ENCODE data around the gene KRTAP9-1.
A peak's percentile ranks its signal among the peaks of the same experiment; 100 is the strongest.
"Not testable (repeated sequence)": the region's sequence is repeated elsewhere in the genome, so short reads cannot be mapped to it uniquely, and the experiment has no call there.

KRTAP9-1 gene

DNA sequence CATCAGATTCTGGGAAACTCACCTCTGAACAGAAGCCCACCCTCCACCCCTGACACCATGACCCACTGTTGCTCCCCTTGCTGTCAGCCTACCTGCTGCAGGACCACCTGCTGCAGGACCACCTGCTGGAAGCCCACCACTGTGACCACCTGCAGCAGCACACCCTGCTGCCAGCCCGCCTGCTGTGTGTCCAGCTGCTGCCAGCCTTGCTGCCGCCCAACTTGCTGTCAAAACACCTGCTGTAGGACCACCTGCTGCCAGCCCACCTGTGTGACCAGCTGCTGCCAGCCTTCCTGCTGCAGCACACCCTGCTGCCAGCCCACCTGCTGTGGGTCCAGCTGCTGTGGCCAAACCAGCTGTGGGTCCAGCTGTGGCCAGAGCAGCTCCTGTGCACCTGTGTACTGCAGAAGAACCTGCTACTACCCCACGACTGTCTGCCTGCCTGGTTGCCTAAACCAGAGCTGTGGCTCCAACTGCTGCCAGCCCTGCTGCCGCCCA lies 37.0 kb downstream of the KRTAP9-1 start, which contains the start of gene KRTAP9-2:
Gene KRTAP9-2, plus strand, starts transcription at position 51 of the 498 bp plus-strand sequence. Its CDS starts 7 bp downstream, at position 58.
- H2AFZ ChIP-seq (ENCODE audit: low read depth, low read length); H2BK120ac ChIP-seq (ENCODE audit: low read depth, low read length); H3K4ac ChIP-seq (ENCODE audit: low read depth in 1 of 2, low read length in 2 of 2); H3K18ac ChIP-seq (ENCODE audit: low read depth in 1 of 2, low read length in 2 of 2); H2BK12ac ChIP-seq (ENCODE audit: low read length in 2 of 2); H2BK15ac ChIP-seq (ENCODE audit: low read depth, poor library complexity, severe bottlenecking); H3K36me3 ChIP-seq (ENCODE audit: control insufficient read depth in 1 of 2, insufficient read depth in 2 of 2, low read depth in 1 of 2, low read length in 2 of 2); H3K14ac ChIP-seq (ENCODE audit: low read length in 2 of 2); H3K27ac ChIP-seq (ENCODE audit: low read length, poor library complexity, severe bottlenecking); H3K4me2 ChIP-seq (ENCODE audit: low read length, poor library complexity, severe bottlenecking); H4K91ac ChIP-seq (ENCODE audit: low read length); H2AK5ac ChIP-seq (ENCODE audit: low read length, severe bottlenecking); H3K4me3 ChIP-seq (ENCODE audit: insufficient read depth in 1 of 2, low read depth in 1 of 2, low read length in 2 of 2); H2BK5ac ChIP-seq (ENCODE audit: low read depth, low read length, poor library complexity, severe bottlenecking); H3K4me1 ChIP-seq (ENCODE audit: control insufficient read depth, insufficient read depth, low read depth, low read length); DNase-seq; H3K23ac ChIP-seq (ENCODE audit: low read length in 2 of 2); H3K9me3 ChIP-seq (ENCODE audit: control insufficient read depth, low read length); H3K27me3 ChIP-seq (ENCODE audit: control insufficient read depth in 1 of 2, insufficient read depth in 1 of 2, low read length in 2 of 2); H3K79me1 ChIP-seq (replicated peaks; ENCODE audit: low read length, poor library complexity, severe bottlenecking); H3K9ac ChIP-seq (ENCODE audit: low read length); H4K8ac ChIP-seq (ENCODE audit: low read length): not testable (repeated sequence)
- 66% methylated on average over 2 of the region's 4 CpGs for WGBS

DNA sequence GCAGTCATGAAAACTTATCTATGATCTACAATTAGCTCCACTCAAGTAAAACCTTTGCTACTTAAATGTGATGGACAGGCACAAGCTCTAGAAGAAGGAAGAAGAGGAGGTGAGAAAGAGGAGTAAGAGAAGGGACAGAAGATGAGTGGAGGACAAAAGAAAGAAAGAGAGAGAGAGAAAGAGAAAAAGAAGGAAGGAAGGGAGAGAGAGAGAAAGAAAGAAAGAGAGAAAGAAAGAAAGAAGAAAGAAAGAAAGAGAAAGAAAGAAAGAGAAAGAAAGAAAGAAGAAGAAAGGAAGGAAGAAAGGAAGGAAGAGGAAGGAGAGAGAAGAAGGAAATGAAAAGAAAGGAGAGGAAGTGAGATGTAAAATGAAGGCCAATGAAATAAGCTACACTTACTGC lies 40.4 kb downstream of the KRTAP9-1 start:
- no peak for DNase-seq
- H3K36me3 ChIP-seq (ENCODE audit: control insufficient read depth in 1 of 2, insufficient read depth in 2 of 2, low read depth in 1 of 2, low read length in 2 of 2): no peaks in the 10 kb centered on the region
- no peak overlapping the region for H3K4ac ChIP-seq (ENCODE audit: low read depth in 1 of 2, low read length in 2 of 2)
- no peak overlapping the region for H4K91ac ChIP-seq (ENCODE audit: low read length)
- no peak overlapping the region for H3K4me2 ChIP-seq (ENCODE audit: low read length, poor library complexity, severe bottlenecking)
- H2AK5ac ChIP-seq (ENCODE audit: low read length, severe bottlenecking): no peak overlapping the region
- H3K4me3 ChIP-seq (ENCODE audit: insufficient read depth in 1 of 2, low read depth in 1 of 2, low read length in 2 of 2): no peak overlapping the region
- no peaks in the 10 kb centered on the region for H3K9me3 ChIP-seq (ENCODE audit: control insufficient read depth, low read length)
- no peak overlapping the region for H3K14ac ChIP-seq (ENCODE audit: low read length in 2 of 2)
- H4K8ac ChIP-seq (ENCODE audit: low read length): no peak overlapping the region
- H3K23ac ChIP-seq (ENCODE audit: low read length in 2 of 2): no peak overlapping the region
- H3K79me1 ChIP-seq (replicated peaks; ENCODE audit: low read length, poor library complexity, severe bottlenecking): no peaks in the 10 kb centered on the region
- H3K4me1 ChIP-seq (ENCODE audit: control insufficient read depth, insufficient read depth, low read depth, low read length): peaks cover 4% of the 10 kb centered on the region
- H3K27me3 ChIP-seq (ENCODE audit: control insufficient read depth in 1 of 2, insufficient read depth in 1 of 2, low read length in 2 of 2): peaks cover 0 to 8% of the 10 kb centered on the region in 2 experiments
- no peak overlapping the region for H2BK15ac ChIP-seq (ENCODE audit: low read depth, poor library complexity, severe bottlenecking)
- no peak overlapping the region for H3K9ac ChIP-seq (ENCODE audit: low read length)
- no peak overlapping the region for H2BK12ac ChIP-seq (ENCODE audit: low read length in 2 of 2)
- H3K18ac ChIP-seq (ENCODE audit: low read depth in 1 of 2, low read length in 2 of 2): no peak overlapping the region
- no peak overlapping the region for H2AFZ ChIP-seq (ENCODE audit: low read depth, low read length)
- H2BK5ac ChIP-seq (ENCODE audit: low read depth, low read length, poor library complexity, severe bottlenecking): no peak overlapping the region
- no peak overlapping the region for H3K27ac ChIP-seq (ENCODE audit: low read length, poor library complexity, severe bottlenecking)
- H2BK120ac ChIP-seq (ENCODE audit: low read depth, low read length): no peak overlapping the region

DNA sequence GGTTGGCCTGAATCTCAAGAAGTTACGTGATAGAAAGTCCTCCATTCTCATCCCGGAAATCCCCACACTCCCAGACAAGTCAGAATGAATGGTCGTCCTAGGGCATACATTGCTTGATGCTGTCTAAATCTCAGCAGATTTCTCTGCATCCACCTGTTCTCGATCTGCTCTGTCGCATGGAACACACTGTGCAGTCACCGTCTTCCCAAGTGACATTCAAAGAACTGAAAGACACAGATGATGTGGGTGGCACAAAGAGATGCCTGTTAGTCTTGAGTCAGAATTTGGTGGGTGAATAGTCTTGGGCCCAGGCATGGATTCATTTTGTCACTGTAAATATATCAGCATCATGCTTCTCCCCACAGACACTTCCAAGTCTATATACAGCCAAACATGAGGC lies 42.0 kb downstream of the KRTAP9-1 start:
- no peak overlapping the region for H2BK5ac ChIP-seq (ENCODE audit: low read depth, low read length, poor library complexity, severe bottlenecking)
- no peak overlapping the region for H3K9ac ChIP-seq (ENCODE audit: low read length)
- H3K18ac ChIP-seq (ENCODE audit: low read depth in 1 of 2, low read length in 2 of 2): no peak overlapping the region
- WGBS: 86% methylated on average over 6 of the region's 6 CpGs
- no peak overlapping the region for H3K23ac ChIP-seq (ENCODE audit: low read length in 2 of 2)
- no peak overlapping the region for H2AFZ ChIP-seq (ENCODE audit: low read depth, low read length)
- H2BK15ac ChIP-seq (ENCODE audit: low read depth, poor library complexity, severe bottlenecking): no peak overlapping the region
- H3K4me2 ChIP-seq (ENCODE audit: low read length, poor library complexity, severe bottlenecking): no peak overlapping the region
- H3K27me3 ChIP-seq (ENCODE audit: control insufficient read depth in 1 of 2, insufficient read depth in 1 of 2, low read length in 2 of 2): peaks cover 0 to 8% of the 10 kb centered on the region in 2 experiments
- peaks cover 4% of the 10 kb centered on the region for H3K4me1 ChIP-seq (ENCODE audit: control insufficient read depth, insufficient read depth, low read depth, low read length)
- no peak overlapping the region for H2BK120ac ChIP-seq (ENCODE audit: low read depth, low read length)
- no peak overlapping the region for H3K4me3 ChIP-seq (ENCODE audit: insufficient read depth in 1 of 2, low read depth in 1 of 2, low read length in 2 of 2)
- no peak overlapping the region for H4K8ac ChIP-seq (ENCODE audit: low read length)
- H2AK5ac ChIP-seq (ENCODE audit: low read length, severe bottlenecking): no peak overlapping the region
- no peaks in the 10 kb centered on the region for H3K36me3 ChIP-seq (ENCODE audit: control insufficient read depth in 1 of 2, insufficient read depth in 2 of 2, low read depth in 1 of 2, low read length in 2 of 2)
- no peak overlapping the region for H3K4ac ChIP-seq (ENCODE audit: low read depth in 1 of 2, low read length in 2 of 2)
- no peak overlapping the region for H3K27ac ChIP-seq (ENCODE audit: low read length, poor library complexity, severe bottlenecking)
- H2BK12ac ChIP-seq (ENCODE audit: low read length in 2 of 2): no peak overlapping the region
- DNase-seq: no peak
- H3K9me3 ChIP-seq (ENCODE audit: control insufficient read depth, low read length): no peaks in the 10 kb centered on the region
- no peaks in the 10 kb centered on the region for H3K79me1 ChIP-seq (replicated peaks; ENCODE audit: low read length, poor library complexity, severe bottlenecking)
- H3K14ac ChIP-seq (ENCODE audit: low read length in 2 of 2): no peak overlapping the region
- no peak overlapping the region for H4K91ac ChIP-seq (ENCODE audit: low read length)

DNA sequence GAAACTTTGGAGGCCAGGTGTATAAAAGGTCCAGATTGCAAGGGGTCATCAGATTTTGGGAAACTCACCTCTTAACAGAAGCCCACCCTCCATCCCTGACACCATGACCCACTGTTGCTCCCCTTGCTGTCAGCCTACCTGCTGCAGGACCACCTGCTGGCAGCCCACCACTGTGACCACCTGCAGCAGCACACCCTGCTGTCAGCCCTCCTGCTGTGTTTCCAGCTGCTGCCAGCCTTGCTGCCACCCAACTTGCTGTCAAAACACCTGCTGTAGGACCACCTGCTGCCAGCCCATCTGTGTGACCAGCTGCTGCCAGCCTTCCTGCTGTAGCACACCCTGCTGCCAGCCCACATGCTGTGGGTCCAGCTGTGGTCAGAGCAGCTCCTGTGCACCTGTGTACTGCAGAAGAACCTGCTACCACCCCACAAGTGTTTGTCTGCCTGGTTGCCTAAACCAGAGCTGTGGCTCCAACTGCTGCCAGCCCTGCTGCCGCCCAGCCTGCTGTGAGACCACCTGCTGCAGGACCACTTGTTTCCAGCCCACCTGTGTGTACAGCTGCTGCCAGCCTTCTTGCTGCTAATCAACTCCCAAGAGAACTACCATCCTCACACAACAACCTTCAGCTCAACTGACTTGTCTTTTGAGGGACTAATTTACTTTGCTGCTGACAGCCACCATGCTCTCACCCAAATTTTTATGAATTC lies 42.9 kb downstream of the KRTAP9-1 start, which contains the start of gene KRTAP9-3:
Gene KRTAP9-3, plus strand, starts transcription at position 51 of the 707 bp plus-strand sequence. Its CDS starts 53 bp downstream, at position 104.
- peak within 1 kb of the TSS in 1 of 2 experiments; percentile 9 for H3K23ac ChIP-seq (ENCODE audit: low read length in 2 of 2)
- not testable (repeated sequence) for H2BK15ac ChIP-seq (ENCODE audit: low read depth, poor library complexity, severe bottlenecking); H3K27me3 ChIP-seq (ENCODE audit: control insufficient read depth in 1 of 2, insufficient read depth in 1 of 2, low read length in 2 of 2); H2AFZ ChIP-seq (ENCODE audit: low read depth, low read length); H3K4me3 ChIP-seq (ENCODE audit: insufficient read depth in 1 of 2, low read depth in 1 of 2, low read length in 2 of 2); H2BK12ac ChIP-seq (ENCODE audit: low read length in 2 of 2); H3K14ac ChIP-seq (ENCODE audit: low read length in 2 of 2); H3K18ac ChIP-seq (ENCODE audit: low read depth in 1 of 2, low read length in 2 of 2); H3K79me1 ChIP-seq (replicated peaks; ENCODE audit: low read length, poor library complexity, severe bottlenecking); H4K8ac ChIP-seq (ENCODE audit: low read length); H4K91ac ChIP-seq (ENCODE audit: low read length); H3K9ac ChIP-seq (ENCODE audit: low read length); H2BK120ac ChIP-seq (ENCODE audit: low read depth, low read length); H3K27ac ChIP-seq (ENCODE audit: low read length, poor library complexity, severe bottlenecking); H3K4ac ChIP-seq (ENCODE audit: low read depth in 1 of 2, low read length in 2 of 2); H3K4me2 ChIP-seq (ENCODE audit: low read length, poor library complexity, severe bottlenecking); H2BK5ac ChIP-seq (ENCODE audit: low read depth, low read length, poor library complexity, severe bottlenecking); H3K36me3 ChIP-seq (ENCODE audit: control insufficient read depth in 1 of 2, insufficient read depth in 2 of 2, low read depth in 1 of 2, low read length in 2 of 2); H3K9me3 ChIP-seq (ENCODE audit: control insufficient read depth, low read length); H3K4me1 ChIP-seq (ENCODE audit: control insufficient read depth, insufficient read depth, low read depth, low read length); DNase-seq; H2AK5ac ChIP-seq (ENCODE audit: low read length, severe bottlenecking)
- 94% methylated on average over 1 of the region's 1 CpG for WGBS

Data from mesenchymal stem cell (in vitro differentiated cells and primary cell).